Caki2 (cell line): Measurements from ENCODE around the gene ARL5A. TPM values are rescaled to one million over a fixed set of nuclear protein-coding genes. Genes with fewer than 3 reads are reported as not detected.

Experiments
- DNase-seq: peaks from one replicate; pipeline ENCODE4 v3.0.0-alpha.2; 2015; ENCODE audit warnings: low read depth
- in situ Hi-C: cut with HindIII; loops from 2 replicates; pipeline ENCODE4 v1.10.0; 2016; ENCODE audit warnings: low sequenced_read_pairs, low pct_unique_long_range_greater_than_20kb, mixed read lengths
- total RNA-seq: library from RNA; depleted of rRNA; stranded (reverse); fragments of >200 nt; shearing (Covaris generic); gene quantifications from 2 replicates; pipeline ENCODE4 v1.2.3, GENCODE V29; 2014; ENCODE audit warnings: low replicate concordance; rRNA removed

ARL5A gene
- total RNA-seq, 1 experiment from 2014 or later = 49.7 TPM

GRCh38 chr2:151754253-151754897 is 73.8 kb downstream of the ARL5A start:
- no peak for DNase-seq
- in situ Hi-C loops = no loop called here

DNA sequence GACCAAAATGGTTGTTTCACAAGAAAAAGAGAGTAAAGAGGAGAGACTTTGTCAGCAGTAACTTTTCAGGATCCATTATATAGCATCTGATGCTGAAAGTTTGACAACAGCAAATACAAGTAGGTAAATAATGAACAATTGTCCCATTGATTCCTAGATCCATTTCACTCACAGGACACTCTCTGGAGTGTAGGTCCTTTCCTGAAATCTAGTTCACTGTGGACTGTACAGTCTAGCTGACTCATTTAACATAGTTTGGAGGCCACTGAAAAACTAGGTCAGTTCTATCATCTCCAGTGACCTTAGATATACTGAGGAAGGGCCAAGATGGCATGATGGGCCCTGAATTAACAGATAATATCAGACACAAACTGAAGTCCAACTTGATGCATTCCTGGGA is 74.7 kb downstream of the ARL5A start:
- in situ Hi-C loops = no loop called here
- DNase-seq = no peak

Other genes with a start within 250 kb of the ARL5A start
- 0.51 TPM in 1 of 2 replicates, not detected in the other for gene NEB, start 93.9 kb downstream of the ARL5A start, total RNA-seq